8988T (cell line): ENCODE results near the gene MVB12B.
A peak's percentile ranks its signal among the peaks of the same experiment; 100 is the strongest.

Experiments used
- DNase-seq: peaks from one replicate; pipeline ENCODE4 v3.0.0; 2011

Gene MVB12B

DNA sequence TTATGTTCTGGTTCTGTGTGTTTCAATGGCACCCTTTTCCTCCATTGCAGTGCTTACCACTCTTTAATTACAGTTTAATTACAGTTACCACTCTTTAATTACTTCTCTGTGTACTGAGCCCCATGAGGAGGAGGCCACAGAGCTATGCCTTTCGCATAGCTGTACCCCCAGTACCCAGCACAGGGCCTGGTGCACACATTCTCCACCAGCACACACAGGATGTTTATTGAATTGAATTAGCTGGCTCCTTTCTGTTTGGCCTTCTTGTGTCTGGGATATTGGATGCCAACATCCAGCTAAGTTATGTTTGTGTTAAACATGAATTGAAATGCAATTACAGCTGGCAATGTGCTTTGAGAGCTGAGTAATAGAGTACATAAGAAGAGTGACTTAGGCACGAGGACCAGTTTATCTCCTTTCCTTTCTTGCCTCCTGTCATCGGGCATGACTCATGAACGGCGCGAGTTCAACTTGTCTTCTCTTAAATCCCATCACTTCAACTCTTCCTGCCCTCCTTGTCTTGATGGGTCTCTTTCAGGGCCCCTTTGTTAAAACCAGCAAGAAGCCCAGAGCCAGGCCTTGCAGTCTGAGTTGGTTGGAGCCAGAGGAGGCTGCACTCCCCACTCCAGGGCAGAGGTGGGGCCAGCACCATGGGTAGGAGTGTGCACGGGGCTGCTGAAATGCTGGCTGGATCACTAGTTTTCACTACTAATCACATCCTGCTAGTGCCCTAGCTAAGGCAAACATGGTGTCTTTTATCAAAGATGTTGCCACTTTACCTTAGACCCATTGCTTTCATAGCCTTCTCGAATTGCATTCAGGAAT lies 37.4 kb downstream of the MVB12B start:
- DNase-seq = no peak

DNA sequence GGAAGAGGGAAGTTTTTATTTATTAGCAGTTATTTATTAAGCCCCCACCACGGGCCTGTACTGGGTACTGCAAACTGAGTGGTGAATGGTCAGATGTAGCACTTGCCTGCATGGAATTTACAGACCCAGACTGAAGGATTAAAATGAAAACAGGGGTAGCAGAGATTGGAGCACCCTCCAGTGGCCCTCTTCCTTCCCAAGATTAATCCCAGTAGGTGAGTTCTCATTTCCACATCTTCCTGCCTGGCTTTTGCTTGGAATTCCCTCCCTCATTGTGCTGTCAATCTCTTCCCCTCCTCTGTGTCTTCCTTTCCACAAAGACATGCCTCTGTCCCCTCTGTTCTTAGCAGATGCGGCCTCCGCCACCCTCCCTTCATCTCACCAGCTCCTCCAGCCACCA lies 39.2 kb downstream of the MVB12B start:
- DNase-seq = no peak

DNA sequence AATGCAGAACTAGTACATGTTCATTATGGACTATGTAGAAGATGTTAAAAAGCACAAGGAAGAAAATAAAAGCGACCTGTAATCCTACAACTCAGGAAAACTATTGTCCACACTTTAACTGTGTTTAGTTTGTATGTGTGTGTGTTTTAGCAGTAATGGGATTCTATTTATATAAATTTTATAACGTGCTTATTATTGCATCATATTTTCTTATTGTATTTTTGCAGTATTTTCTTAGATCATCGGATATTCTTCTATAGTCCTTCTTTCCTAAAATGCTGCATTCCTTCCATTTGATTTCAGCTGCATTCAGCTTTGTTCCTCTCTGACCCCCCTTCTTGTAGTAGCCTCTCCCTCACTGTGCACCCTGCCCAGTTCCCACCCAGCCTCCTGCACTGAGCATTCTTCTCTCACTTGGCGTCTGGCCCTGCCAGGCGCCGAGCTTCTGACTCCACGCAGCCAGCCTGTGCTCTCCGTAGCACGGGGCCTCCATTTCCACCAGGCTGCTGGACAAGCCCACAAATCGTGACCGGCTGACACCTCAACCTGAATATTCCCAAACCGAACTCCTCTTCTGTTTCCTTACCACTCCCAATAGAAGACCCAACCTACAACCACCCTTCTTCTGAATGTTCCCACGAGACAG lies 39.9 kb downstream of the MVB12B start:
- no peak for DNase-seq

DNA sequence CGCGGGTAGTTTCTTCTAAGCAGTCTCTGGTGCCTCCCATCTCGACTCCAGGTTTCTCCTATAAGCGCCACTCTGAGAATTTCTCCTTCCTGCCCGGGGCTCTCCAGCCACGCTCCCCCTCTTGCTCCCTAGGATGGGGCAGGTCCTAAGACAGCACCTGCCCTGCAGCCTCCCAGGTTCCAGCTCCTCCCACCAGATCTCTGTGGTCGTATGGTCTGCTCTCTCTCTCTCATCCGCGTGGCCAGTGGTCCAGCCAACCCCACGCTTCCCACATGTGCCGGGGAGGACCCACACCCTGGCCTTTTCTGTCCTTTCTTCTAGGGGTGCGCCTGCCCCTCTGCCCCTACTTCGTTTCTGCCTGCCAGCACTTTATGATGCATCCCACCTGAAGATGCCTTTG lies 40.5 kb downstream of the MVB12B start:
- no peak for DNase-seq

DNA sequence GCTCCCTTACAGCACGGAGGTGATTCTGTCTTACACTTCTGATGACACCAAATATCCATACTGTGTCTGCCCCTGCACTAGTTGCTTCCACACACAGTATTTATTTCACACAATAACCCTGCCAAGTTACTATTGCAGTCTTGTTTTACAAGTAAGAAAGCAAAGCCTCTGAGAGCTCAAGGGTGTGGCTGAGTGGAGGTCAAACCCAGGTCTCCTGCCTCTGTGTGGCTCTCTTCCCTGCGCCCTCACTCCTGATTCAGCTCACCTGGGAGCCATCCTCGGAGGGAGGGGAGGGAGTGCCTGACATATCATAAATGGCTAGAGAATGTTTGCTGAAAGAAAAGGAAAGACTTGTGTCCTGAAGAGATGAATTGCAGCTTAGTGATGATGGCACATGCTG lies 41.0 kb downstream of the MVB12B start:
- DNase-seq = no peak

DNA sequence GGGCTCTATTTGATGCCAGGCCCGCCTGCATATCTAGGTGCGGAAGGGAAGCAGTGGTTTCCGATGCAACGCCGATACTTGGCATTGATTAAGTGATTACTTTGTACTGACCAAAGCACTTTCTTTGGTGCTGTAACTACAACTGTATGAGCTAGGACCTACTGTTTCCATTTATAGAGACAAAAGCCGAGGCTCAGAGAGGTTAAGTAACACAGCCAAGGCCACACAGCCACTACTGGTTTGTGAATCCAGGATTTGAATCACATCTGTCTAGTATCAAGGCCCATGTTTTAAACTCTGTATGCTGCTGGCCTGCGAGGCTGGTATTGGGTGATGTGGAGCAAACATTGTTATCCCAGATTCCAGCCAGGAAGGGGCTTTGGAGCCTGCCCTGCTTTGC lies 41.4 kb downstream of the MVB12B start:
- DNase-seq = no peak

DNA sequence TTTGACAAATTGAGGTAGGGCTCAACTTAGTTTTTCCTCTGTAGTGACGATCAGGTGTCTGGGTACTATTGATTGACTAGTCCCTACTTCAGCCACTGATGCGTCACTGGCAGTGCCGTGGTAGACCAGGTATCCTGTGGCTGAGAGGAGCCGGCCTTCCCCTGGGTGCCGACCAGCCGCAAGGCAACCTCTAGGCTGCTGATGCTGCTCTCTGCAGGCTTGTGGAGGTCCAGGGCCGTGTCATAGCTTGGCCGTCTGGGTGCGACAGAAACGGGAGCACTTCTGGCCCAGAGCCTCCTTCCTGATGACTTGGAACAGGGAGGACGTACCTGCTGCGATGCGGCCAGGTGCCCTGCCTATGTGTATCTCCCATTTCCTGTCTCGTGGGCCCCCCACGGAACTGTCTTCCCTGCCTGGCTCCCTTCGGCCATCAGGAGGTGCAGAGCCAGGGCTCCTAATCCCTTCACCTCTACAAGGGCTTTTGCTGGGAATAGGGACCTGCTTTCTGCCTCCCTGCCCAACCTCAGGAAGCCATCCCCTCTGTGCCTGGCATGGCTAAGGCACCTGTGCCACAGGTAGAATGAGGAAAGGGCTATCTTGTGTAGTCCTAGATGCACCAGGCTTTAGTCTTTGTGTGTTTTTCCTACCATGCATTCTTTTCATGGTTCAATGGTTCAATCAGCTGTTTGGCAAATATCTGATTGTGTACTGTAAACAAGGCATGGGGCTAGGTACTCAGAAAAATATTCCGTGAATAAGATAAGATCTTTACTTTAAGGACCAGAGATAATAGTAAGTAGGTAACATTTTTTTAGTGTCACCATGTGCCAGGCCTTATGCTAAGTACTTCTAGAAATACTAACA lies 44.6 kb downstream of the MVB12B start:
- DNase-seq = no peak

DNA sequence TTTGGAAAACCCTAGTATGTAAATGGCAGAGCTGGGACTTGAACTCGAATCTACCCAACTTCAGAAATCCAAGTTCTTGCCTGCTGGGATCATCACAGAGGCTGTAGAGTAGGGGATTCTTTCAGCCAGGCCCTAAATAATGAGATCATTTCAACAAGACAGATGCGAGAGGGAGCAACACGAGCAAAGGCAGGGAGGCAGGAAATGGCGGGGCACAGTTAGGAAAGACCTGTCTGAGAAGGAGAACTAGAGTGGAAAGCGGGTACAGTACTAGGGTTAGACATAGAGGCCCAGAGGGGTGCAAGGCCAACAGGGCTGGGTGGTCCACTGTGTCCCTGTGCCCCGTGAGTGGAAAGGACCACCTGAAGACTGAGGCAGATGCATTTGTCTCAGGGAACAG lies 46.1 kb downstream of the MVB12B start:
- DNase-seq = no peak

DNA sequence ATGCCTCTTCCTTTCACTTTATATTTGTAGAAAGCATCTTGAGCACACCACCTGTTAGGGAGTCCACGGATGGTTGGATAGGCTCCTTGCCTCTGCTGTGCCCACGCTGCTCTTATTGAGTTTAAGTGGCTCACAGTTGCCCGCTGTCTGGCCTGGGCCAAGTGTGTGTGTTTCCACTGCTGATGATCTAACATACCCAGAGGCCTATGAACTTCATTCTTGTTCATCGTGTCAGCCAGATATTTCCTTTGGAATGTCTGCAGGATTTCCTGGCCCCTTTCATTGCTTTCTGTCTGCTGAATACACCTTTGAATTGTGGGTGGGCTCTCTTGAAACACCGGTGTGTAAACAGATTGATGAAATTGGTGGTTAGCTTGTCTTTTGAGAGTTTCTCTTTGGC lies 46.6 kb downstream of the MVB12B start:
- peak; percentile 45 for DNase-seq

DNA sequence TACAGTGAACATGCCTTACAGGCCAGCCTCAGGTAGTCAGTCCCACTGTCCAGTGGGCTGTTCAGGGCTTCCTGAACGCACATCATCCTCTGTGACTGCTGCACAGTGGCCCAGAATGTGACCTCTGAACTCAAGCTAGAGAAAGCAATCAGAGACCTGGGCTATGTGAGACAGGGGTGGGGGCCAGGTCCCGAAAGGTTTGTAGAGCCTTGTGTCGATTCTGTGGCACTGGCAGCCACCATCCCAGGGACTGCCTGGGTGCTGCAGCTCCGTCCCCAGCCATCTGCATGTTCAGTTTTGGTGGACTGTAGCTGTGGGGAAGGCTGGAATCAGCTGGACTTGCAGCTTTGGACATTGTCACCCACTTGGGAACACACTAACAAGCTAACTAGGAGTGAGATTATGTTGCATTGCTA lies 47.7 kb downstream of the MVB12B start:
- no peak for DNase-seq

DNA sequence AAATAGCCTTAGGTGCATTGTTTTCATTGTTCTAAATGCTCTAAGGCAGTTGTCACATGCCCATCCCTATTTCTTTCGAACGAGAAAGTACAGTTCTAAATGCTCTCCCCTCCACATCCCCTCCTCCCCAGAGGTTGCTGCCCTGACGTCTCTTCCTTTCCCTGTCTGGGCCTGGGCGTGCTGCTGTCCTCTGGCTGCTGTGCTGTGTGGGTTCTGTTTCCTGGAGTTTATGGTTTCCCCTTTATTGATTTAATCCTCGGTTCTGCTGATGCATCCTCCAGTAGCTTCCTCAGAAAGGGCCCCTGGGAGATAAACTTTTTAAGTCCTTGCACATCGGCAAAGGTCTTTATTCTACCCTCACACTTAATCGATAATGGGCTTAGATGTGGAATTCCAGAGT lies 48.8 kb downstream of the MVB12B start:
- no peak for DNase-seq

DNA sequence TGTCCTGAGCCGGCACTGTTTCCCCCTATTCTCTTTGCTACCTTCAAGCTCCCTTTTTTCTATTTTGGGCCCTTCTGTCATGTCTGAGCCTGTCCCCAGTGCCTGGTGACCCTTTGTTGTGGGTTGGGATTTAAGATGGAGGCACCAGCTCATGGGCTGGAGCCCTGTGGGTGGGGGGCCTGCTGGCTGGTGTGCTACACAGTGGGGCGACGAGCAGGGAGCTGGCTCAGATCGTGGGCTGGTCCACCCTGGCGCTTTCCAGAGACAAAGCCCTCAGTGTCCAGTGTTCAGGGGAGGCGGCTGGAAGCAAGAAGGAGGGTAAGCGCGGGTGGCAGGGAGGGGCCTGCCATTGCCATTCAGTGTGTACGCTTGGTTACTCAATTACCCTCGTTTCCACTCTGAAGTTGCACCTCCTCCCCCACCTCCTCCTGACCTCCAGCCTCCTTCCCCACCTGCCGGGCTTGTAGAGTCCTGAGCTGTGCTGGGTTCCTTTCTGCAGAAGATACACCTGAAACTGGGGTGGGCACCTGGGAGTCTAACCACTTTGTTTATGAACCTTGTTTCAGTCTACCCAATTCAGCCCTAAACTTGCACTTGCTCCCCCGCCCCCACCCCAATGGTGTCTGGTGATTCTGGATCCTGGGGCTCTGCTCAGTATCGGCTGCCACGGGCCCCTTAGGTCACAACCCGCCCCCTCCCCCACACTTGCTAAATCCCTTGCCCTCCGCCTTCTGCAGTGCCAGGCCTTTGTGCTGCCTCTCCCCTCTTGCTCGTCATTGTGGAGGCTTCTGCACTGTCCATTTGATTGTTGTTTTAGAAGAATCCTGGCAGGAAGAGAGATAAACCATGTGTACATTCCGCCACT lies 49.9 kb downstream of the MVB12B start:
- DNase-seq = no peak

DNA sequence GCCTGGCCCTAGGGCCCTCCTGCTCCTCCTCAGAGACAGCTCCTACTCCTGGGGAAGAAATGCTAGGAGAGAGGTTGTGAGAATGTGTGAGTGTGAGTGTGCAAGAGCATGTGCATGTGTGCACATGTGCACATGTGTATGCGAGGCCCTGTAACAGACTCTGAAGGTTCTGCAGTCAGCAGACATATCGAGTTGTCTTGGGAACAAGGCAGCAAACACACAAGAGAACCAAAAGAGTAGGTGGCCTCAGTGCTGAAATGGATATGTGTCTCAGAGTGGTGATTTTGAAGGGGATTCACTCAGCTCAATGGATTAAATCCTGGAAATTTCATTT lies 50.5 kb downstream of the MVB12B start:
- no peak for DNase-seq

DNA sequence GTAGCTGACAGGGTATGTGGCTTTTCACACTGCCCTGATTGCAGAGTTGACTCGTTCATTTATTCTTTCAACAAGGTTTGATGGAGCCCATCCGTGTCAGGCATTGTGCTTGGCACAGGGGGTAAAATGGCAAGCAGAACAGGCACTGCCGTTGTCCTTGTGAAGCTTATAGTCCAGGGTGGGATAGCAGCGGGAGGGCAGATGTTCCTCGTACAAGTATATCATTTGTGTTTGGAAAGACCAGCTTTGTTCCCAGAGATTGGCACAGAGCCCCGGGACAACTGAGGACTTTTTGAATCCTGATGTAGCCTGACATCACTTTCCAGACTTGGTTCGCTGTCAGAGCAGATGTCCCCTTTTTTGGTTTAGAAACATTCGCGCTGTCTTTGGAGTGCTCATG lies 50.9 kb downstream of the MVB12B start:
- DNase-seq = no peak

DNA sequence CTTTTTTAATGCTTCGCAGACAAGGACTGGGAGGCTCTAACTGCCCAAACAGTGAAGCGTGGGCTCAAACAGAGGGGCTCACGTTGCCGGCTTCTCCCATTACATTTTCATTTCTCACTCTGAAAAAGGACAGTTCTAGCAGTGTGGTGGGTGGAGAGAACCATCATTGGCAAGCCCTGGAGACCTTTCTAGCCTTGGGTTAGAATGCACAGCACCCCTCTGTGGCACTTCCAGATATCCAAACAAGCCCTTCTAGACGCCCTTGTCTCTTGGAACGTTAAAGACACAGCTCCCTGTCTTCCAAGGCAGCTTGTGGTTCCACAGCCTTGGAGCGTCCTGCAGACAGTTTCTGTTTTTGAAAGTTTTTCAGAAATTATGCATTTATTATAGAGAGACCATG lies 52.1 kb downstream of the MVB12B start:
- no peak for DNase-seq

DNA sequence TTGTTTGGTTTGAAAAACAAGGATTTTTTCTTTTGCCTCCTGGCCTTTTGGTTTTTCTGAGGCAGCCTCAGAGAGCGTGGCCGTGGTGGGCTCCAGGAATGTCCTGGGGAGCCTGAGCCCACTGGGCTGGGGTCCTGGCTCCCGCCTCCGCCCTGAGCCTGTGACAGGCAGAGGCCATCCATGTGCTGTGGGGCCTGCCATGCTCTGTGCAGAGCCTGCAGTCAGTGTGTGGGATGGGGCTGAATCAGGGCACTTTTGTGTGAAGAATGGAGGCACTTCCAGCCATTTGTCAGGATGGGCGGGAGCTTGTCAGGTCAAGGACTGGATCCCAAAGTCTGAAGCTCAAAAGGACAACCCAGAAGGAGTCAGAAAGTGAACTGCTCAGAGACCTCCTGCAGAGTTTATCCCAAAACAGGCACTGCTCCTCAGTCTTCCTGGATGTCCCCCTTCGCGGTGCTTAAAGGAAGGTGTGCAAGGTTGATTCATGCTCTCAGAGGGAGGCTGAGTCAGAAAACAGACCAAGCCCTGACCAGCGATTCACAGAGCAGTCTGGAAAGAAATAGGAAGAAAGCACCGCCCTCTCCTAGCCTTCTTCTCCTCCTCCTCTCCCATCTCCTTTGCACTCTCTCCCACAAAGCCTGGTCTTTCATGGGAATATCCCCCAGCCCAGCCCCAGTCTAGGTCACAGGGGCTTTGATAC lies 53.2 kb downstream of the MVB12B start:
- no peak for DNase-seq

DNA sequence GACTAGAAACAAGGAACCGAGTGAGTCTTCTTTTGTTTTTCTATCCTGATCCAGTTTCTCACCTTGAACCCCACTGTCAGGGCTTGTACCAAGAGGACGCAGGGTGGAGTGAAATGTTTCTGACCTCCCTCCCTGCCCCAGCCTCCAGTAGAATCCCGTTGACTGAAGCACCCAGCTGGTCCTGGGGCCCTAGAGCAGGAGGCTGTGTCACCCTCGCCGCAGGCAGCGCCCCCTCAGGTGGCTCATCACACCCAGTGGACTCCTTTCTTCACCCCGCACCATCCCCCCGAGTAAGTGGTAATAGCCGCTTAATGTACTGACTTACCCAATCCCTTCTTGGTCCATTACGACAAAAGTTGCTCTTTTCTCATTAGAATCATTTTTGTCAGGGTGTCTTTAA lies 53.8 kb downstream of the MVB12B start:
- DNase-seq = no peak

DNA sequence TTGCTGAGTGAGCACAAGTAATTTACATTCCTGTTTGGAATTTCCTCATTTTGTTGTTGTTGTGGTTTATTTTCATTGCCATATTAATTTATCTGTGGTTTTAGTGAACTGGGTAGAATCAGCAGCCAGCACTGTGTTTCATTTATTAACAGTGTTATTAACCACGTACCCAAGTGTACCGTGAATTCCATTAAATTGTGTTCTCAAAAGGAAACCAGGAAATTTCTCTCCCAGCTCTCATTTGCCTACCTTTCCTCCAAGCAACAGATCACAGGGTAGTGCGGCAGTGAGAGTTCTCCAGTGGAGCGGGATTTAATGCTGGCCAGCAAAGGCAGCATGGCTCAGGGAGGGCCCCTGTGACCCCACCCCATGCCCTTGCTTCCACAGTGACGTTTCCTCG lies 54.6 kb downstream of the MVB12B start:
- DNase-seq = no peak

DNA sequence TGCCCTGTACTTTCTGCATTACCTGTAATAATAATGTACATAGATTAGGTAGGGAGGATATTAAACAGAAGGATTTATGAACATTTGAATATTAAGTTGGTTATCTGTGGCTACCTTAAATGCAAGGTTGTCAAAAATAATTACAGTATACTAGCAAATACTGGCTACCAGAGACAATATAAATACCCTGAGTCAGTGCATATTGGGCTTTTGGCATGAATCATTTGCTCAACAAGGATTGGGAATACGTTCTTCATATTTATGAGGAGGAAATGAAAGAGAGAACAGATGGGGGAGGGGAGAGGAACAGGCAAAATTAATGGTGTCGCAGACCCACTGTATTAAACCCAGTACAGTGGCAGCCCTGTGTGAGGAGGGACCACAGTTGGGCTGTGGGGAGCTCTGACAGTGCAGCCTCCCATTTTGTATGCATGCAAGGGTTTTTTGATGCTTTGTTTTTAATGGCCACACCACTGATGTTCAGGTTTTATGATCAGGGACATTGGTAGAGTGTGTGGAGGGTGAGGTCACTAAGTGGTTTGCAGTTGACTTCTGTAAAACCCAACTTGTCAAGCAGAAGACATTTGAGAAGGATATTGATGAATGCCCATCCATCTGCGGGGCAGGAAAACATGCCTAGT lies 56.9 kb downstream of the MVB12B start:
- no peak for DNase-seq

DNA sequence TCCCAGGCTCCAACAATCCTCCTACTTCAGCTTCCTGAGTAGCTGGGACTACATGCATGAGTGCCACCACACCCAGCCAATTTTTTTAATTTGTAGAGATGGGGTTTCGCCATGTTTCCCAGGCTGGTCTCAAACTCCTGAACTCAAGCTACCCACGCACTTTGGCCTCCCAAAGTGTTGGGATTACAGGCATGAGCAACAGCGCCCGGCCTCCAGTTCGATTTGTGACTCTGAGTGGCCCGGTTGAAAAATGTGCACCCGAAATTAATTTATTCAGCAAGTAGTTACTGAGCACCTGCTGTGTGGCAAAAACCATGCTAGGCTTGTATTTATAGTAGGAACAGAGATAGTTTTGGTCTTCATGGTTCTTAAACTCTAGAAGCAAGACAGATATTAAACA lies 58.3 kb downstream of the MVB12B start:
- DNase-seq = no peak

DNA sequence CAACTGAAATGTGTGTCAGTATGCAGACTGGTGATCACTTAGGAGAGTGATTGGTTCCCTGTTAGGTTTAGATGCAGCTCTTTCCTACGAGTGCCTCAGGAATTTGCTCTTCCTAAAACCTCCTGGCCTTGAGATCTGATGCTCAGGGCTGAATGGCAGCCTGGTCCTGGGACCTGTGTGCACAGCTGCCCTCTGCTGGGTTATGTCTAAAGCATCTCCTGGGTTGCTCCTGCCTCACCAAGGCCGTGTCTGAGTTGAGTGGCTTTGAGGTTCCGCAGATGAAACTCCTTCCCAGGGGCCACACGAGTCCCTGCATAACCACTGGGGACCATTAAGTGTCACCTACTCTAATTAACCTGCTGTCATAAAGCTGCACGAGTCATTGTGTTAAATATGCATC lies 59.5 kb downstream of the MVB12B start:
- DNase-seq = no peak

DNA sequence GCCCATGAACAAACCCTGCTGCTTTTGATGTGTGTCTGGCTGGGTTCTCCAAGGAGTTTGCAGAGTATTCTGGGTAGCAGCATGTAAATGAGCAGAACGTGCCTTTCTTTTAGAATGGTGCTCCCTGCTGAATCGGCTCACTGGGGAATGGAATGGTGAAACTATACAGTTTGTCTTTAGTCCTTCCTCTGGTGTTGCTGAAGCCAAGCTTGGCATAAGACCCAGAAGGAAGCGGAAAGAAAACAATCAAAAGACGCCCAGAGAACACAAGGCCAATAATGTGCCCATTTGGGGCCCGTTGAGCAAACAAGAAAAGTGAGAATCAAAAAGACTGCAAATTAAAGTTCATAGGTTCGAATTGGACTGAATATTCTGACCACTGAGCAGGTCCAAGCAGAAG lies 60.1 kb downstream of the MVB12B start:
- DNase-seq = no peak
